CD4-positive, alpha-beta T cell treated with Interleukin-1 beta for 1 hour (primary cell): ENCODE measurements around the gene ARHGEF39.
A peak's percentile ranks its signal among the peaks of the same experiment; 100 is the strongest.

Source experiments
- DNase-seq, 2 donors: peaks; one replicate each; pipeline ENCODE4 v3.0.0-alpha.2; 2020 to 2022

ARHGEF39 gene

GRCh38 chr9:35690614-35691333 is 25.8 kb upstream of the ARHGEF39 start:
- DNase-seq: peak in 1 of 2 donors; percentile 23

- DNase-seq: no peak
Observed at GRCh38 chr9:35690294-35690613, 25.3 kb upstream of the ARHGEF39 start.

- no peak for DNase-seq
Observed at GRCh38 chr9:35689542-35690293, 24.7 kb upstream of the ARHGEF39 start, which contains the start of gene TPM2. TPM2 (minus strand) TSS chr9:35689925; CDS start chr9:35689817, 108 bp downstream.

GRCh38 chr9:35688558-35689541 is 23.9 kb upstream of the ARHGEF39 start:
- DNase-seq: no peak

- no peak for DNase-seq
Observed at GRCh38 chr9:35687972-35688557, 23.1 kb upstream of the ARHGEF39 start.

- DNase-seq: no peak
Observed at GRCh38 chr9:35687306-35687705, 22.3 kb upstream of the ARHGEF39 start.

GRCh38 chr9:35686222-35687203 is 21.5 kb upstream of the ARHGEF39 start:
- DNase-seq: no peak

- DNase-seq: no peak
Observed at GRCh38 chr9:35685506-35685905, 20.5 kb upstream of the ARHGEF39 start.

GRCh38 chr9:35684921-35685320 is 19.9 kb upstream of the ARHGEF39 start:
- no peak for DNase-seq

GRCh38 chr9:35683323-35683722 is 18.3 kb upstream of the ARHGEF39 start:
- no peak for DNase-seq

GRCh38 chr9:35682520-35683315 is 17.7 kb upstream of the ARHGEF39 start:
- no peak for DNase-seq

GRCh38 chr9:35682051-35682450 is 17.1 kb upstream of the ARHGEF39 start:
- no peak for DNase-seq

GRCh38 chr9:35681341-35682002 is 16.5 kb upstream of the ARHGEF39 start:
- no peak for DNase-seq

- DNase-seq: no peak
Observed at GRCh38 chr9:35680331-35681105, 15.5 kb upstream of the ARHGEF39 start.

- no peak for DNase-seq
Observed at GRCh38 chr9:35679766-35680330, 14.9 kb upstream of the ARHGEF39 start.

GRCh38 chr9:35679091-35679490 is 14.1 kb upstream of the ARHGEF39 start:
- no peak for DNase-seq

GRCh38 chr9:35675732-35676392 is 10.9 kb upstream of the ARHGEF39 start:
- peak; percentile 26 to 37 for DNase-seq

GRCh38 chr9:35675204-35675603 is 10.2 kb upstream of the ARHGEF39 start:
- DNase-seq: no peak
